Progenitor cell of endocrine pancreas (in vitro differentiated cells): ENCODE results near the gene ECM2. TPM values are rescaled to one million over a fixed set of nuclear protein-coding genes. Genes with fewer than 3 reads are reported as not detected.

ENCODE experiments used
- DNase-seq: peaks from one replicate; pipeline ENCODE4 v3.0.0; 2021; ENCODE audit warnings: low spot score; ENCODE audit not compliant: unreplicated experiment
- H3K27ac Mint-ChIP-seq: 2 replicates; pipeline ENCODE4 v1.8.0; 2021; ENCODE audit warnings: mild to moderate bottlenecking, moderate library complexity, mixed read lengths
- H3K27me3 Mint-ChIP-seq: 2 replicates; pipeline ENCODE4 v1.8.0; 2021; ENCODE audit warnings: mixed read lengths
- H3K36me3 Mint-ChIP-seq: 2 replicates; pipeline ENCODE4 v1.8.0; 2022; ENCODE audit warnings: mixed read lengths; ENCODE audit not compliant: insufficient read depth
- H3K4me1 Mint-ChIP-seq: 2 replicates; pipeline ENCODE4 v1.8.0; 2021; ENCODE audit warnings: low read depth, mixed read lengths
- H3K4me3 Mint-ChIP-seq: 2 replicates; pipeline ENCODE4 v1.8.0; 2021; ENCODE audit warnings: low read depth, mild to moderate bottlenecking, moderate library complexity, mixed read lengths
- H3K9me3 Mint-ChIP-seq: 2 replicates; pipeline ENCODE4 v1.8.0; 2021; ENCODE audit warnings: low read depth, mixed read lengths
- CTCF ChIP-seq: fragments of 200-600 bp; sonication (generic); IDR thresholded peaks from one replicate; pipeline ENCODE4 v1.5.0; 2021; ENCODE audit warnings: antibody characterized with exemption, mild to moderate bottlenecking; ENCODE audit not compliant: unreplicated experiment
- total RNA-seq: library from RNA; stranded (reverse); gene quantifications from 2 replicates; pipeline ENCODE4 v1.2.1, GENCODE V29; 2021

ECM2 gene
- total RNA-seq, 1 donor from 2014 or later, result 0.77 TPM

GRCh38 chr9:92527832-92528521 lies 7.8 kb downstream of the ECM2 start:
- no peak overlapping the region for H3K27ac Mint-ChIP-seq
- no peaks in the 10 kb centered on the region for H3K36me3 Mint-ChIP-seq
- H3K27me3 Mint-ChIP-seq, result no peaks in the 10 kb centered on the region
- no peak overlapping the region for H3K4me3 Mint-ChIP-seq
- no peak for TF ChIP-seq CTCF
- peaks cover 3% of the 10 kb centered on the region for H3K4me1 Mint-ChIP-seq
- no peaks in the 10 kb centered on the region for H3K9me3 Mint-ChIP-seq
- DNase-seq, result no peak

DNA sequence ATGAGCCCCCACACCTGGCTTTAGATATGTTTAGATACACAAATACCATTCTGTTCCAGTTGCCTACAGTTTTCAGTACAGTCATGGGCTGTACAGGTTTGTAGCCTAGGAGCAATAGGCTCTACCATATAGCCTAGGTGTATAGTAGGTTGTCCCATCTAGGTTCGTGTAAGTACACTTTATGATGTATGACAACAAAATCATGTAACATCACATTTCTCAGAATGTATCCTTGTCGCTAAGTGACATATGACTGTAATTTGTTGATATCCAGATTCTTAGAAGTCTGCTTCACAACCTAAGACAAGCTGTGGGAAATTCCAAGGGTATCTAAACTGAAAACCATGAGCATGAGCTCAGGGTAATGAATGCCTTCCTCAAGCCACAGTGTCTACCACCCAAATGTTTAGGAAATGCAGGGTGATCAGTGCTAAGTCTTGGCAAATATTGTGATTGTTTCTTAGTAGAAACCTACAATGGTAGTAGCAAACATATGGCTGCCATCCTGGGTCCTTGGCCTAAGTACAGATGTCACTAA lies 8.4 kb downstream of the ECM2 start:
- H3K9me3 Mint-ChIP-seq, result no peaks in the 10 kb centered on the region
- H3K27me3 Mint-ChIP-seq, result no peaks in the 10 kb centered on the region
- H3K36me3 Mint-ChIP-seq, result no peaks in the 10 kb centered on the region
- TF ChIP-seq CTCF, result no peak
- H3K27ac Mint-ChIP-seq, result no peak overlapping the region
- peaks cover 3% of the 10 kb centered on the region for H3K4me1 Mint-ChIP-seq
- H3K4me3 Mint-ChIP-seq, result no peak overlapping the region
- DNase-seq, result no peak

DNA sequence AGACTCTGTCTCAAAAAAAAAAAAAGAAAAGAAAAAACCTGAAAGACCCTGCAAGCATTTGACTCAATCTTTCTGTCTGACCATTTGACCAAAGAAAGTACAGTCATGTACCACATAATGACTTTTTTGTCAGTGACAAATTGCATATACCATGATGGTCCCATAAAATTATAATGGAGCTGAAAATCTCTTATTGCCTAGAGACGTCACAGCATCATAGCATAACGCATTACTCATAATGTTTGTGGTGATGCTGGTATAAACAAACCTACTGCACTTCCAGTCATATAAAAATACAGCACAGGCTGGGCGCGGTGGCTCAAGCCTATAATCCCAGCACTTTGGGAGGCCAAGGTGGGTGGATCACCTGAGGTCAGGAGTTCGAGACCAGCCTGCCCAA lies 10.5 kb downstream of the ECM2 start:
- Mint-ChIP-seq H3K4me1 (peaks cover 3% of the 10 kb centered on the region), H3K9me3 (no peaks in the 10 kb centered on the region), H3K4me3 (no peak overlapping the region), H3K27me3 (no peaks in the 10 kb centered on the region), H3K36me3 (no peaks in the 10 kb centered on the region), H3K27ac (no peak overlapping the region)
- no peak for TF ChIP-seq CTCF
- DNase-seq, result no peak

DNA sequence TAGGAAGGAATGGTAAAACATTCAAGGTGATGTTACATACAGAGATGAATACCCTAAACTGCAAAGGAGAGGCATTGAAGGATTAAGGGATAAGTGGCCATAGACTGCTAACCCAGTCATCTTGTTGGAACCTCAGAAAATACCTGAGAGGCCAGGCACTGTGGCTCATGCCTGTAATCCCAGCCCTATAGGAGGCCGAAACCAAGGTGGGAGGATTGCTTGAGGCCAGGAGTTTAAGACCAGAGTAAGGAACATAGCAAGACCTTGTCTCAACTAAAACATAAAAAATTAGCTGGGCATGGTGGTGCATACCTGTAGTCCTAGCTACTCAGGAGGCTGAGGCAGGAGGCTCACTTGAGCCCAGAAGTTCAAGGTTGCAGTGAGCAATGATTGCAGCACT lies 10.9 kb downstream of the ECM2 start:
- no peak overlapping the region for H3K4me3 Mint-ChIP-seq
- no peaks in the 10 kb centered on the region for H3K27me3 Mint-ChIP-seq
- H3K4me1 Mint-ChIP-seq, result peaks cover 3% of the 10 kb centered on the region
- DNase-seq, result no peak
- H3K9me3 Mint-ChIP-seq, result no peaks in the 10 kb centered on the region
- no peaks in the 10 kb centered on the region for H3K36me3 Mint-ChIP-seq
- no peak overlapping the region for H3K27ac Mint-ChIP-seq
- no peak for TF ChIP-seq CTCF

DNA sequence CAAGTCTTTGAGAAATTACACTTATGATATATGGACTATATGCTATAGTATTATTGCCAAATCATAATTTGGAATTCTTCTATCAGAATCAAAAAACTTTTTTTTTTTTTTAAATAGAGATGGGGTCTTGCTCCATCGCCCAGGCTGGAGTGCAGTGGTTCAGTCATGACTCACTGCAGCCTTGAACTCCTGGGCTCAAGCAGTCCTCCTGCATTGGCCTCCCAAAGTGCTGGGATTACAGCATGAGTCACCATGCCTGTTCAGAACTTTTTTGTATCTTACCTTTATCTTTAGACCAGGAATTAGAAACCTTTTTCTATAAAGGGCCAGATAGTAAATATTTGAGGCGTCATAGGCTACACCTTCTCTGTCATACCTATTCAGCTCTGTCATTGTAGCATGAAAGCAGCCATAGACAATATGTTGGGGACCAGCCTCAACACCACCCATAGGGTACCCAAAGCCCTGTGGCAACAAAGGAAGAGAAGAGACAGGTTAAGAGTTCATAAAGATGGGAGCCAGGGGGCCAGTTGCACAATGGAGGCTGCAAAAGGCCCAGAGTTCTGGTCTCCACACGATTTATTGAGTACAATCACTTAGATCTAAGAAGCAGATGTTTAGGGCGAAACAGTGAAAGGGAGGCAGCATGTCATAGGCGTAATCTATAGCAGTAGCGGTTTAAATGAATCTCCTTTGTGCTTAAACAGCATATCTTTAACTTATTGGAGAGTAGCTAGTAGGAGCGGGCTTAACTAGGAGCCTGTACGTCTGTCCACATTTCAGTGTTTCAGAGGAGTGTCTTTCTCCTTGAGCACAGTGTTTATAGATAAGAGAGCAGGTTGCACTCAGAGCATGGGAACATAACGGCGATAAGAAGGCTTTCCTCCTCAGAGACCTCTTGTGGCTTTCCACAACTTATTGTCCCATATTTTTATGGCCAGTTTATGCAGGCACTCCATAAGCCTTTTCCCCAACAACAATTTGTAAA lies 12.5 kb downstream of the ECM2 start:
- no peaks in the 10 kb centered on the region for H3K36me3 Mint-ChIP-seq
- DNase-seq, result no peak
- H3K27me3 Mint-ChIP-seq, result no peaks in the 10 kb centered on the region
- no peak for TF ChIP-seq CTCF
- no peaks in the 10 kb centered on the region for H3K9me3 Mint-ChIP-seq
- no peak overlapping the region for H3K4me3 Mint-ChIP-seq
- peaks cover 3% of the 10 kb centered on the region for H3K4me1 Mint-ChIP-seq
- H3K27ac Mint-ChIP-seq, result no peak overlapping the region
